DND-41 (cell line): Measurements from ENCODE around the gene SCGB1A1.

Experiments used
- CTCF ChIP-seq: IDR thresholded peaks from 2 replicates; pipeline ENCODE4 v1.5.1; 2012; ENCODE audit warnings: borderline replicate concordance, low read length, moderate library complexity, mild to moderate bottlenecking; ENCODE audit not compliant: poor library complexity, severe bottlenecking; ENCODE audit errors: extremely low read depth
- EZH2 ChIP-seq: IDR thresholded peaks from 3 replicates; pipeline ENCODE4 v1.6.1; 2012; ENCODE audit warnings: borderline replicate concordance, low read depth, mild to moderate bottlenecking, moderate library complexity, low read length, inconsistent platforms; ENCODE audit not compliant: severe bottlenecking

- no peak for TF ChIP-seq CTCF
- TF ChIP-seq EZH2 = no peak
Observed at GRCh38 chr11:62433904-62434276, 15.1 kb downstream of the SCGB1A1 start.
